Esophagus muscularis mucosa (tissue), 3 donors: ENCODE data around the gene TAS2R41.

ENCODE experiments used
- CTCF ChIP-seq, 3 experiments: fragments of 200-600 bp in 2 of 3; fragments of 450-650 bp in 1 of 3; sonication (generic) in 2 of 3; IDR thresholded peaks; one replicate each; pipeline ENCODE4 v1.5.1; 2017 to 2019; ENCODE audit warnings: antibody characterized with exemption in 3 of 3, mild to moderate bottlenecking in 2 of 3, moderate library complexity in 1 of 3
- POLR2A ChIP-seq: fragments of 450-650 bp; IDR thresholded peaks from one replicate; pipeline ENCODE4 v1.6.1; 2017; ENCODE audit warnings: antibody characterized with exemption, moderate library complexity, mild to moderate bottlenecking, low read depth

- no peak for TF ChIP-seq CTCF (IDR thresholded peaks at IDR 0.05)
- no peak for TF ChIP-seq POLR2A
These were observed 7.4 kb downstream of the TAS2R41 start for GRCh38 chr7:143485094-143485493.
